Stimulated activated CD4-positive, alpha-beta T cell treated with anti-CD3 and anti-CD28 coated beads, Interleukin-4, amount 100 ng/mL, for 24 hours (primary cell): ENCODE results near the gene MGAT3.

Experiments
- DNase-seq: peaks from one replicate; pipeline ENCODE4 v3.0.0-alpha.2; 2020

The MGAT3 gene

DNA sequence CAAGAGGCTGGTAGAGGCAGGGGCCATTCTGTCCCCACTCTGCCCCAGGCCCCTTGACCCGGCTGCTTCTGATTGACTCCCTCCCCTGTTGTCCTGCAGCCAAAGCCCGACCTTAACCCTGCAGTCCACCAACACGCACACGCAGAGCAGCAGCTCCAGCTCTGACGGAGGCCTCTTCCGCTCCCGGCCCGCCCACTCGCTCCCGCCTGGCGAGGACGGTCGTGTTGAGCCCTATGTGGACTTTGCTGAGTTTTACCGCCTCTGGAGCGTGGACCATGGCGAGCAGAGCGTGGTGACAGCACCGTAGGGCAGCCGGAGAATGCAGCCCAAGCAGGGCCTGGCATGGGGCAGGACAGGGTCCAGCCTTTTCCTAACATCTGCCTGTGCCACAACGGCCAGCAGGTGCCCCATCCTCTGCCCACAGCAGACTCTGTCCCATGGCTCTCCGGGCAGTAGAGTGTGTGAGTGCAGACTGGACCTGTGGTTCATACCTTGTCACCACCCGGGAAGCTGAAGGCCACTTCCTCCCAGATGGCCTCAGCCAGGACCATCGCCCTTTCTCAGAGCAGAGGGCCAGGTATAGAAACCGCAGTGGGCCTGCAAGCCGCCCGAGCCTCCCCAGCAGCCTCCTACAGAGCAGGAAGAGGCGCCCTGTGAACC, 26.8 kb upstream of the MGAT3 start:
- DNase-seq: no peak

DNA sequence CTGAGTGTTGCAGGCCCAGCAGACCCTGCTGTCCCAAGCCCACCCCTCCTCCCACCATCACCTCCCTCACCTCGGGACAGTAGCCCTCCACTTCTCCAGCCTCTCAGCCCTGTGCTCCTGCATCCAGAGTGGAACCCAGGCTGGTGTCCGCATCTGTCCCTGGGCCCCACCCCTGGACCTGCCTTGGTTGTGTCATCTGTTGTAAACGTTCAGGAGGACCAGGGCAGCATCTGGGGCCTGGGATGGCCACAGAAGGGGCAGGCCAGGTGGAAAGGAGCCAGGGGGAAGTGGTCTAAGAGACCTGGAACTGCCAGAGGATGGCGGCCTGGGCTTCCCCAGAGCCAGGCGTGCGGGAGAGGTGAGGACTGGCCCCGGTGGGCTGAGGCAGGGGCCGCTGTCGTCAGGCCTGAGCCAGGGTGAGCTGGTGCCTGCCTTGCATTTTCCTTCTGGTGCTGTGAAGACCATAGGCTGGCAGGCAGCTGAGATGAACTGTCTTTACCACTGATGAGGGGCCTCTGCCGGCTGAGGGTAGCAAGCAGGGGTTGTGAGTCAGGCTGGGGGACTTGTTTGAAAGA, 26.1 kb upstream of the MGAT3 start:
- no peak for DNase-seq

DNA sequence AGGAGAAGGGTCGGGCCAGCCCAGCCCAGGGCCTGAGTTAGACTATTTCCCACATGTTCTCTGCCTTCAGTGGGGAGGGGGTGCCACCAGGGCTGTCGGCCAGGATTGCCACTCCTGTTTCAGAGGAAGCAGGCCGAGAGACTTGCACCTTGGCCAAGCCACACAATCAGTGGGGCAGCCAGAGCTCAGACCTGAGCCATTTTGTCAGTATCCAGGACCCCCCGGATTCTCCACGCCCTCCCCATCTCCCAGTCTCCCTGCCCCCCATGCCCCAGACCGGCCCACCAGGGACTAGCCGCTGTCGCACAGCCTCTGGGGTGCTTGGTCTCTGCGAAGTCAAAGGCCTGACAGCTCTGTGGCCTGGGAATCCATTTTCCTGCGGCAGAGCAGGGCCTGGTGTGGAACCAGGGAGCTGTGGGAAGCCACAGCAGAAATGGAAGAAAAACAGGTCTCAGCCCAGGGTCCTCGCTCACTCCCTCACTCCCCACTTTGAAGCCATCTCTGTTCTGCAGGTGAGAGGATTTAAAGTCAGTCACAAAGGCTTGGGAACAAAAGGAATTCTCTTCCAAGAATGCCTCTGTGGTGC, 25.5 kb upstream of the MGAT3 start:
- no peak for DNase-seq

DNA sequence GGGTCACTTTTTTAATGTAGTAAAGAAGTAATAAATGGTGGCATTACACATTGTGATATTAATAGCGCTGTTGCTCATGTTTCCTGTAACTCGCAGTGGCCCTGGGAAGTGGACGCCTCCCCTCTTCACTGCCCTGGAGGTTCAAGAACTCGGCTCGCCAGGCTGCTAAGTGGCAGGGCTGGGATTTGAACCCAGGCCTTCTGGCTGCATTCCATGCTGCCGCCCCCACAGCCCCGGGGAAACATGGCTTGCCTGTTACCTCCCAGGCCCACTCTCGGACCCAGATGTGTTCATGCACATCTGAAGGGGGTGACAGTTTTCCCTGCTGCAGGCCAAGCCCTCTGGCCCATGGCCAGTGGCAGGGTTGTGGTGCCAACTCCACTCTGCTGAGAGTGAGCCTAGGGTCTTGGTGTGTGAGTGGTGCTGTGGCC, 25.0 kb upstream of the MGAT3 start:
- DNase-seq: no peak

DNA sequence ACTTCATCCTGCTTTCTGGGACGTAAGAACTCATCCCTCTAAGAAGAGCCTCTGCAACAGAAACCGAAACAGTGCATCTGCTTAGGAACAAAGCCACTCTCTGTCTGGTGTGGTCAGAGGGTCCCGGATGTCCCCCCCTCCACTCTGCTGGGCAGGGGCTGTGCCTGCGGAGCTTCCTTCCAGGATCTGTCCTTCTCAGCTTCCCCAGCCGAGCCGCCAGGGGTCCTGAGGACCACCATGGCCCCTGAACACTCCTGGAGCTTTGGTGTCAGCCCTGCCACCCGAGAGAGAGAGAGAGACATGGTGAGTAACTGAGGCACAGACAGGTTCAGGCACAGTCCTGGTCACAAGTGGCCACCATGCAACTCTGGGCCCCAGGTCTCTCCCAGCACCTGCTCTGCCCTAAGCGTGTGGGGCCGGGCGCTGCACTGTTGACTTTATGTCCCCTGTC, 24.4 kb upstream of the MGAT3 start:
- no peak for DNase-seq

DNA sequence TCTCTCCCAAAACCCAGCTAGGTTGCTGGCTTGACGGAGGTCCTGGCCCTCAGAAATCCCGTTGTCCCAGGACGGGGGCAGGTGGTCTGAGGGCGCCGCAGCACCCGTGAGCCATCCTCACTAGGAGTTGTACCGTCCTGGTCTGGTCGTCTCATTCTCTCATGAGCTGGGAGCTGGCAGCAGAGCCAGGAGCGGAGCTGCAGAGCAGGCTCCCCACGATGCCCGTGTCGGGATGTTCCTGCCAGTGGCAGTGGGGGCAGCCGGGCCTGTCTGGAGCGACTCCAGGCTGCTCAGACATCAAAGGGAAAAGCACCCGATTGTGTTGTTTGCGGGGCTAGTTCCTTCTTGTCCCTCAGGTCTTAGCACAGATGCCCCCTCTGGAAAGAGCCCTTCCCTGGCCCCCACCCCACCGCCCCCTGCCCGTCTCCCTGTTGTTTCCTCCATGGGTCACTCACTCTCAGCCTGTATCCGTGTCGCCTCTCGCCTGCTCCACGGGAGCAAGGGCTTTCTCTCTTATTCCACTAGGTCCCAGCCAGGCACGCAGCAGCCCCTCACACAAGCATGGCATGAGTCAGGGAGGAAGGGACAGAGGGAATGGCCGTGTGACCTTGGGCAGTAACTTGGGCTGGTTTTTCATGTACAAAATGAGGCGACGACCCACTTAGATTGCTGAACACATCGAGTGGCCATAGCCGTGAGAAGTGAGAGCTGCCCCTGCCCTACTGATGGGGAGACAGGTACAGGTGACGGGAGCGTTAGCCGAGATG, 23.2 kb upstream of the MGAT3 start:
- no peak for DNase-seq

DNA sequence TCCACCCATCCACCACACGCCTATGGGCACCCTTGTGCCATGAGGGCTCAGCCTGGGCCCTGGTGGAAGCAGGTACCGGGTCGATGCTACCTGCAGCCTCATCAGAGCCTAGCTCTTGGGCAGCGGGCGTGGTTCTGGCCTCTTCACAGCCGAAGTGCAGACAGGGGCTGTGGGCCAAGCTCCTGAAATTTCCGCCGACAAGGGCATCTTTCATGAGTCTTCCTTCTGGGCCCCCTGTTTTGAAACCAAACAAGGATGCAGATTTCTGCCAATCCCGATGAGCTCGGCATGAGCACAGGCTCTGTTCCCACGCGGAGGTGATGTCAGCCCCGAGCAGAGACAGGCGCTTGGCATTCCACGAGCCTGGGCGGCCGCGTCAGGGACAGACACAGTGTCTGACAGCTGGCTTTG, 22.6 kb upstream of the MGAT3 start:
- no peak for DNase-seq

DNA sequence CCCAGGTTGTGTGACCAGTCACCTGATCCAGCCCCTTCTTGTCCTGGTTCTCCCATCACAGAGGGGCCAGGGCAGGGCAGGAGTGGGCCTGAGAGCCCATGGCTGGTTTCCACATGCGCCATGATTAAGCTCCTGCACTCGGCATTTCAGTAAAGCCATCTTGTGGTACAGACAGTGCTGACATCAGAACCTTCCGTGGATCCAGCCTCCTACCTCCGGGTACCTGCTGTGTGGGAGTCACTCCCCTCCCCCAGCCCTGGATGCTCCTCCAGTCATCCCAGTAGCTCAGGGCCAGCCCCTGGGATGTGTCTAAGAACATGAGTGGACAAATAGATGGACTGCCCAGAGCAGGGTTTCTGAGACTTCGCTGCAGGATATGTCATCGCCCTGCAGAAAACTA, 22.1 kb upstream of the MGAT3 start:
- no peak for DNase-seq

DNA sequence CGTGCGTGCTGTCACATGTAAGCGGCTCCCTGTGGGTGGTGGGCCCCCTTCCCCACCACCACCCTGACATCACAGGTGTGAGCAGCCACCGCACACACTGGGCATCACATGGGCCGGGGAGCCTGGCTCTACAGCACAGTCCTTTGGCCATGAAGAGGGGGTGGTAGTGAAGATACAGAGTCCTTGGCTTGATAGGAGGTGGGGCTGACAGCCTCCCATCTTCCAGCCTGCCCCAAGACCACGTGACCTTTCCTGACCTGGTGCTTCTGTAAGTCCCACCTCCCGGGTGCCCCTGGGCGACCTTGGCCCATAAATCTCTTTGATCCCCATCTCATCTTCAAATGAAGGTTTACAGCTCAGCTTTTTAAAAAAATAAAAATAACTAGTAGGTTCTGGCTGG, 21.2 kb upstream of the MGAT3 start:
- DNase-seq: no peak

DNA sequence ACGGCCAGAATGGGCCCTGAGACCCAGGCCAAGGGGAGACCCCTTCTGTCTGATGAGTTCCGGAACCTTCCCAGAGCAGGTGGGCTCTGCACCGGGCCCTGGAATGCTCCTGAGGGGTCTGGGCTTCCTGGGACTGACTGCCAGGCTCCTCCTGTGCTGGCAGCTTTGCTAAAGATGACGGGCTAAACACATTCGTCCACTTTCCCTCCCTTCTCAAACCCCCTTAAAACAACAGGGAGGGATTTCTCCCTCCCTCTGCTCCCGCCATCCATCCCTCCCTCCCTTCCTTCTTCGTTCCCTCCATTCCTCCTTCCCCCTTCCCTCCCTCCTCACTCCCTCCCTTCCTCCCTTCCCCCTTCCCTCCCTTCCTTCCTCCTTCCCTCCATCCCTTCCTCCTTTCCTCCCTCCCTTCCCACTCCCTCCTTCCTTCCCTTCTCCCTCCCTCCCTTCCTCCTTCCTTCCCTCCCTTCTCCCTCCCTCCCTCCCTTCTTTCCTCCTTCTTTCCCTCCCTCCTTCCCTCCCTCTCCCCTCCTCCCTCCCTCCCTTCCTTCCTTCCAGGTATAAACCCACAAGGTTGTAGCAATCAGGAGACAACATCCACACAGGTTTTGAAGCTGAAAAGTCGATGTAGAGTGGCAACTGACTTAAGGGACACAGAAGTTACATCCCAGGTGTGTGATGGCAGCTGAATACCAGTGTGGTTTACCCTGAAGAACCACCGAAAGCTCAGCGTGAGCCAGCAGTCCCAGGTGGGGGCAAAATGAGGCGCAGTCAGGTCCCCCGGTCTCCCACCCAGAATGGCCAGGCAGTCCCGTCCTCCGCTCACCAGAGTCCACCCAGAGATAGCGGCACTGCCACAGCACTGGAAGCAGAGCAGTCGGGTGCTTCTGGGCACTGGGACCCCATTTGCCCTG, 18.8 kb upstream of the MGAT3 start:
- DNase-seq: no peak

DNA sequence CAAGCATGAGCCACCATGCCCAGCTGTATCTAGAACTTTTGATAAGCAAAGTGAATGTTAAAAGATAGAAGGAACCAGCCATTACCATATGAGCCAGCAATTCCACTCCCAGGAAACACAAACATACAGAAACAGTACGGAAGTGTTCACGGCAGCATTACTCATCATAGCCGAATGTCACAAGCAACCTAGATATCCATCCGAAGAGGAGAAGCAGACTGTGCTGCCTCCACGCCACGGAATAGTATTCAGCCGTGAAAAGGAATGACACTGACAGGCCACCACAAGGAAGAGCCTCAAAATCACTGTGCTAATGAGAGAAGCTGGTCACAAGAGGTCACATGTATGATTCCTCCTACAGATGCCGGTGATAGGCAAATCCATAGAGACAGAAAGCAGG, 17.6 kb upstream of the MGAT3 start:
- no peak for DNase-seq

DNA sequence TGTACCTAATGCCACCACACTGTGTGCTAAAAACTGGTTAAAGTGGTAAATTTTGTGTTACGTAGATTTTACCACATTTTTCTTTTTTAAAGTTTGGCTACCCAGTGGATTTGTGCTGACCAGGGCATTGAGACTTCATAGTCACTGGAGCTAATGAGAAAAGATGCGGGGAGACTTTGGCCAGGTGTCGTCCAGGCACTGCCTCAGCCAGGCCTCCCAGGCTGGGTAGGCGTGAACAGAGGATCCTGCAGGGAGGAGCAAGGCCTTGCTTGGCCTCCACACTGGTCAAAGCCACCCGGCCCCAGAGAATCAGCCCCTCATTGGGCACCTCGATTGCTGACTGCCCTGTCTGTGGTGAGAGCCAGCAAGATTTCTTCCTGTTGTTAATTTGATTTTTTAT, 13.4 kb upstream of the MGAT3 start:
- no peak for DNase-seq

DNA sequence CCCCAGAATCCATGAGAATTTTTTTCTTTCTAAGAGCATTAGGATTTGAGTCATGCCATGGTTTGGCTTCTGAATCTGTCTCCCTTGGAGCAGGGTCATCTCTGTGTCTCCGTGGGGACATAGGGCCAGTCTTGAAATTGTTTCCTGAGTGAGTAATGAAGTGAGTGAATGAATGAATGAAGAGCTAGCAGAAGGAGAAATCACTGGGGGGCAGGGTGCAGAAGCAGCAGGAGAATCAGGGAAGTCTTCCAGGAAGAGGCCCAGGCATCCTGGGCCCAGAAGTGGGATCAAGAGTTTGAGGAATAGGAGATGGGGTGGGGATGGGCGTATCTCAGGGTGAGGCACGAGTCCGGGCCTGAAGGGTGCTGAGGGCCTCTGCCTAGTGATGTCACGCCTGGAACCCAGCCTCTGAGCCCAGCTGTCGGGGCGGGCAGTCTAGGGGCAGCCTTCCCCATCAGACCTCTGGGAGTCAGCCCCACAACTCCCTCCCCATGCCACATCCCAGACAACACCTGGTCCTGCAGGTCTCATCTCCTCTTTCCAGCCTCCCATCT, 12.5 kb upstream of the MGAT3 start:
- no peak for DNase-seq

DNA sequence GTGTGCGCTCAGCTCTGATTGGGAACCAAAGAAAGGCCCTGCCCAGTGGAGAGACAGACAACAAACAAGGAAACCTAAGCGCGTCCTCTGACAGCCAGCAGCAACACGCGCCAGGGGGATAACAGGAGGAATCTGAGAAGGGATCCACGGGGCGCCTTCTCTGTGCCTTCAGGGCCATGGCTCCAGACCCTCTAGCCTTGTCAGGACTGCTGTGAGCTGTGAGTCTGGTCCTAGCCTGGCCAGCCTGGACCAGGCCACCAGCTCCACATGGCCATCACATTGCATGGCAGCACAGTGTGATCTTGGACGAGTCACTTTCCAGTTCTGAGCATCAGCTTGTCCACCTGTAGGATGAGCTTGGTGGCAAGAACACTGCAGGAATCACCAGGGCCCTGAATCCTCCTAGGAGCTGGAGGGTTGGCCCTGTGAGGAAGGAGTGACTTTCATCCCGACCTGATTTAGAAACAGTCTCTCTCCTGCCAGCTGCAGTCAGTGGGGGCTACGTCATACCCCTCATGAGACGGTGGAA, 11.8 kb upstream of the MGAT3 start:
- DNase-seq: no peak

DNA sequence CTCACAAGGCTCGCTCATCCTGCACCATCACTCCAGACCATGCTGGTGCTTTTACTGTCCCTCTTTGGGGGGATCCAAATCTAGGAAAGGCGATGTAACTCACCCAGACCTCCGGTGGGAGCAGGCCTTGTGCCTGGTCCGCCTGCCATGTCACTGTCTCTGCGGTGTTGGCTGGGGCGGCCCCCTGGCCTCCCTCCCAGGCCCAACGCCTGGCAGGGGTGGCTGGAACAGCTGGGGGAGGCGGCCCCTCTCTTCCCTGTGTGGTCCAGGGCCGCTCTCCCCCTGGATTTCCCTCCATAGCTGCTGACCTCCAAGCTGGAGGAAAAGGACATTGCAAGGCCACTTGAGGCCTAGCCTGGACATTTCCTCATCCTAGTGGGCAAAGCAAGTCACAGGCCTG, 11.1 kb upstream of the MGAT3 start:
- DNase-seq: no peak

DNA sequence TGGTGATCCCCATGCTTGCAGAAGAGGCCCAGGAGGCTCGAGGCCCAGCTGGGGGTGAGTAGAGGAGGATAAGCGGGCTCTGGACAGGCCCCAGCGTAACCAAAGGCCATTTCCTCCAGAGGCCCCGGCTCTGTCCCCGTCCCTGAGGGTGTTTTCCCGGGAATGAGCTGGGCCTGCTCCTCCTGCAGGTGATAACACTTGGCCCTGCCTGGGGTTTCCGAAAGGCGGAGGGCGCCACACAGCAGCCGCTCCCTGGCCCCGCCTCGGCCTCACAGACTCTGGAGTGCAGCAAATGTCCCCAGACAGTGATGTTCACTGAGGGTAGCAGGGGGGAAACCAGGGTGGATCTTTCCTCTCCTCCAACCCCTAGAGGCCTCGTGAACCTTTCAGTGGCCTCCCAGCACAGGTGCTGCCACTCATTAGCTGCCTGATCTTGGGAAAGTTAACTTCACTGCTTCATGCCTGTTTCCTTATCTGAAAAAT, 10.5 kb upstream of the MGAT3 start:
- no peak for DNase-seq

DNA sequence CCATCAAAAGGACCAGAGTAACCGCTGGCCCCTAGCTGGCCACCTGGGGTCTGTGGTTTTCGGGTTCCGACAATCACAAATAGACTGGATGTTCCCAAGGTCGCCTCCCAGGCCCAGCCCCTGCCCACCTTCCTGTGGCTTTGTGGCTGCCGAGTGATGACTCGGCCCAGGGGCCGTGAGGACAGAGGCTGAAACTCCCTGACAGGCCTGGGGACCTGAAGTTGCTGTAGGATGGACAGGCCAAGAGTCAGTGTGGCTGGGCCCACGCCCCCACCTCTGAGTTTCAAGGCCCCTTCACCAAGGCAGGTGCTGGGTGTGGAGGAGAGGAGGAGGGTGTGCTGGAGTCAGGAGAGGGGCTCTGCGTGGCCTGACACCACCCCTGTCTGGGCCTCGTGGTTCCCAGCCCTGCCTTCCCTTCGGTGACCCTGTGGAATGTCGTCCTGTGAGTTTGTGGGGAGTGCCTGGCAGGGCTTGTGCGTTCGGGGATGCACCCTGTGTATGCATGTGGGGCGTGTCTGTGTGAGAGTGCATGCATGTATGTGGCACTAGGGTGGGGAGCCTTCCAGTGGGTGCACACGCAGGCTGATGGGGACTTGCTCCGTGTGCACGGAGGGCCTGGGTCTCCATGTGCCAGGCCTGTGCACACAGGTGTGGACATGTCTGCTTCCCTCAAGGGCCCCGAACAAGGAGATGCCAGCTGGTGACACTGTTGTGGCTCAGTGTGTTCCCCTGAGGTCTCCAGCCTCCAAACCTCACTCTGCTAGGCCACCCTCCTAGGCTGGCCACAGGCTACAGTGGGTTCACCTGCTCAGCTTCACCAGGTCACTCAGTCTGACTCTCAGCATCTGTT, 8.4 kb upstream of the MGAT3 start:
- DNase-seq: no peak

DNA sequence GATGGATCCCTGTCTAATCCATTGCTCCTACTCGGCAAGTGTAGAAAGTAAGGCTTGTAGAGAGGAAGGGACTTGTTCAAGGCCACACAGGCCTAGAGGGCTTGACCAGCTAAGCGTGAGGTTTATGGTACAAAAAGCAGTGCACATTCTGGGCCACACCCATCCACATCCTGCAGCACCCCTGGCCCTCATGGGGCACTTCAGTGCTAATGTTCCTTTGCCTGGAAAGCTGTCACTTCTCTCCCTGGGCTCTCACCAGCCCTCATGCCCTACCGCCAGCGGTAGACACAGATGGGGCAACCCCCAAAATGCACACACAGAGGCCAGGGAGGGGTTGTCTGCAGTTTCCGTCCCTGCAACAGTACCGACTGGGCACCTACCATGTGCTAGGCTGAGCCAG, 7.1 kb upstream of the MGAT3 start:
- no peak for DNase-seq

DNA sequence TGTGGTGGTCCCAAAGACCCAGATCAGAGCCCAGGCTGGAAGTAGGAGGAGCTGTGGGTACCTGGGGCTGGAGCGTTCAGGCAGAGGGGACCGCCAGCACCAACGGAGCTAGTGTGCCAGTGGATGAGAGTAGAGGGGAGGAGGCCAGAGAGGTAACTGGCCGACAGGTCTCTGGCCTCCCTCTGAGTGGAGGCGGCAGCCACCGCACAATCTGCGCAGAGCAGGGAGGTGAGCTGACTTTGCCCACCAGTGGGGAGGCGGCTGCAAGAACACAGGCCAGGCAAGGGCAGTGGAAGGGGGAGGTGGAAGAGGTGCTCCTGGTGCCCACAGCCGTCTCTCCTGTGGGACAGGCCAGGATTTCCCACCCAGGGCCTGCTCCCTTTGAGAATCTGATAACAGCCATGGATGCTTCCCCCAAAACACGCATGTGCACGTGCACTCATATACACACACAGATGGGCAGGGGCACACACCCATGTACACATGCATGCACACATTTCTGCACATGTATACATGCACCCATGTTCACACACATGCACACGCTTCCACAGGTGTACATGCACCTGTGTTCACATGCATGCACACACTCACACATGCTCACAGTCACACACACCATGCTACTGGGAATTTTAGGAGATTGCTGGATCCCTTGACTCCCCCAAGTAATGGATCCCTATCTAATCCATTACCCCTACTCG, 6.4 kb upstream of the MGAT3 start:
- DNase-seq: no peak

DNA sequence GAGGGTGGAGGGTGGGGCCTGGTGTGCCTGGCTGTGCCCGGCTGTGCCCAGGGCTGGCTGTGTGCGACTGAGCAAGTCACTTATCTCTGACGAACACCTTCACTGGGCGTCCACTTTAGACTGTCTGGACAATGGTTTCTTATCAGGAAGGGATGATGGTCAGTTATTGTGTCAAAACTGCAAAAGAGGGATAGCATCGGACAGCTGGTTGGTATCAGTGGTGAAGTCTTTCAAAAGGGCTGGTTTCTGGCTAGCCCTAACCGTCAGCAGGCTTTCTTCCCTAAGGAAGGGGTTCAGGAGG, 4.1 kb upstream of the MGAT3 start:
- no peak for DNase-seq
